SK-N-SH (cell line): Measurements from ENCODE around the gene PNMA1. TPM values are rescaled to one million over a fixed set of nuclear protein-coding genes. Genes with fewer than 3 reads are reported as not detected.

Experiments used
- CTCF ChIA-PET: fragments of 300-600, 350-600 bp; formaldehyde crosslinking; extraction: SDS; loops from one replicate; lab custom pipeline; 2021; lab: Yijun Ruan, JAX
- POLR2A ChIA-PET: fragments of 350-600 bp; sonication (Branson Sonifier 250); formaldehyde crosslinking; extraction: SDS; loops from one replicate; lab custom pipeline; 2020; ENCODE audit warnings: antibody characterized with exemption, inconsistent platforms; lab: Yijun Ruan, JAX
- DNase-seq: peaks from one replicate; pipeline ENCODE4 v3.0.0; 2012
- H2AFZ ChIP-seq: fragments of 200-600 bp; sonication (generic); 2 replicates; pipeline ENCODE4 v1.8.1; 2016; ENCODE audit warnings: antibody characterized with exemption, mild to moderate bottlenecking, low read depth
- H3F3A ChIP-seq: fragments of 200-600 bp; sonication (generic); replicated peaks from 2 replicates; pipeline ENCODE3; 2016; ENCODE audit warnings: antibody characterized with exemption, mild to moderate bottlenecking; ENCODE audit not compliant: insufficient read depth
- H3K27ac ChIP-seq, 2 experiments: fragments of 200-500 bp in 1 of 2; fragments of 200-600 bp in 1 of 2; sonication (Bioruptor generic) in 1 of 2; sonication (generic), shearing (Covaris generic) in 1 of 2; 2 replicates each; pipeline versions ENCODE4 v1.5.1 to v1.6.1; 2014 to 2016; ENCODE audit warnings: low read depth in 2 of 2, inconsistent platforms in 1 of 2, low read length in 1 of 2, mild to moderate bottlenecking in 1 of 2, mixed read lengths in 1 of 2
- H3K27me3 ChIP-seq: fragments of 200-600 bp; sonication (generic), shearing (Covaris generic); 2 replicates; pipeline ENCODE4 v1.6.1; 2016; ENCODE audit warnings: mixed run types; ENCODE audit not compliant: insufficient read depth
- H3K36me3 ChIP-seq, 2 experiments: fragments of 200-500 bp in 1 of 2; fragments of 200-600 bp in 1 of 2; sonication (Bioruptor generic) in 1 of 2; sonication (generic) in 1 of 2; replicated peaks in 1 of 2; 2 replicates each; pipeline versions ENCODE3 to v1.5.1; 2014 to 2016; ENCODE audit warnings: low read length in 1 of 2, mild to moderate bottlenecking in 1 of 2; ENCODE audit not compliant: insufficient read depth in 2 of 2, control insufficient read depth in 1 of 2
- H3K4me1 ChIP-seq, 2 experiments: fragments of 200-500 bp in 1 of 2; fragments of 200-600 bp in 1 of 2; sonication (Bioruptor generic) in 1 of 2; sonication (generic), shearing (Covaris generic) in 1 of 2; 2 replicates each; pipeline versions ENCODE4 v1.5.1 to v1.6.1; 2014 to 2016; ENCODE audit warnings: low read depth in 1 of 2, low read length in 1 of 2, mixed run types in 1 of 2; ENCODE audit not compliant: insufficient read depth in 2 of 2, control insufficient read depth in 1 of 2
- H3K4me2 ChIP-seq: fragments of 200-600 bp; sonication (generic), shearing (Covaris generic); 2 replicates; pipeline ENCODE4 v1.6.1; 2017; ENCODE audit warnings: mixed run types
- H3K4me3 ChIP-seq, 2 experiments: fragments of 200-500 bp in 1 of 2; fragments of 200-600 bp in 1 of 2; sonication (Bioruptor generic) in 1 of 2; sonication (generic), shearing (Covaris generic) in 1 of 2; 2 replicates each; pipeline versions ENCODE4 v1.5.1 to v1.8.1; 2014 to 2016; ENCODE audit warnings: low read depth in 2 of 2, inconsistent platforms in 1 of 2, low read length in 1 of 2, mild to moderate bottlenecking in 1 of 2, mixed read lengths in 1 of 2, moderate library complexity in 1 of 2
- H3K79me2 ChIP-seq: fragments of 200-600 bp; sonication (generic); 2 replicates; pipeline ENCODE4 v1.8.1; 2017; ENCODE audit warnings: mild to moderate bottlenecking; ENCODE audit not compliant: insufficient read depth
- H3K9ac ChIP-seq: fragments of 200-600 bp; sonication (generic); 2 replicates; pipeline ENCODE4 v1.6.1; 2017; ENCODE audit warnings: mixed run types
- H3K9me2 ChIP-seq: fragments of 200-600 bp; sonication (generic); 2 replicates; pipeline ENCODE4 v1.6.1; 2017; ENCODE audit warnings: mixed run types
- H3K9me3 ChIP-seq: fragments of 200-600 bp; sonication (generic); 2 replicates; pipeline ENCODE4 v1.6.1; 2017; ENCODE audit warnings: mixed run types, mild to moderate bottlenecking, moderate library complexity
- H4K20me1 ChIP-seq: fragments of 200-600 bp; sonication (generic); 2 replicates; pipeline ENCODE4 v1.6.1; 2017; ENCODE audit warnings: mild to moderate bottlenecking, mixed run types; ENCODE audit not compliant: insufficient read depth
- CHD2 ChIP-seq: fragments of 150-350 bp; IDR thresholded peaks from 2 replicates; pipeline ENCODE4 v1.6.1; 2018; ENCODE audit warnings: low read length; ENCODE audit not compliant: partially characterized antibody
- EZH2phosphoT487 ChIP-seq: fragments of 200-600 bp; sonication (generic); IDR thresholded peaks from 2 replicates; pipeline ENCODE4 v1.6.1; 2017; ENCODE audit warnings: low read depth, mixed run types, mild to moderate bottlenecking, antibody characterized with exemption, moderate library complexity, borderline replicate concordance
- FOSL2 ChIP-seq: IDR thresholded peaks from 2 replicates; pipeline ENCODE4 v1.4.0; 2012; ENCODE audit warnings: low read depth, mild to moderate bottlenecking, moderate library complexity, borderline replicate concordance
- FOXJ3 ChIP-seq: sonication (generic); formaldehyde crosslinking; IDR thresholded peaks from 2 replicates; pipeline ENCODE4 v1.5.1; 2020; ENCODE audit warnings: mild to moderate bottlenecking, missing genetic modification reagents
- GATA2 ChIP-seq: sonication (generic); formaldehyde crosslinking; IDR thresholded peaks from 2 replicates; pipeline ENCODE4 v1.5.0; 2020; ENCODE audit warnings: mild to moderate bottlenecking, missing genetic modification reagents
- JUND ChIP-seq: IDR thresholded peaks from 2 replicates; pipeline ENCODE4 v1.4.0; 2012
- MAX ChIP-seq: IDR thresholded peaks from 2 replicates; pipeline ENCODE4 v1.4.0; 2012; ENCODE audit warnings: low read depth
- MXI1 ChIP-seq: IDR thresholded peaks from 2 replicates; pipeline ENCODE4 v1.6.1; 2012; ENCODE audit warnings: mild to moderate bottlenecking, low read depth, low read length, improper control_type of control experiment
- NFIC ChIP-seq: IDR thresholded peaks from 2 replicates; pipeline ENCODE4 v1.4.0; 2012; ENCODE audit warnings: borderline replicate concordance
- NRF1 ChIP-seq: IDR thresholded peaks from 2 replicates; pipeline ENCODE4 v1.6.1; 2012; ENCODE audit warnings: low read depth, mild to moderate bottlenecking, low read length
- RCOR1 ChIP-seq: fragments of 150-350 bp; IDR thresholded peaks from 2 replicates; pipeline ENCODE4 v1.6.1; 2017; ENCODE audit warnings: antibody characterized with exemption, low read length
- RFX5 ChIP-seq: IDR thresholded peaks from 2 replicates; pipeline ENCODE4 v1.6.1; 2012; ENCODE audit warnings: mild to moderate bottlenecking, improper control_type of control experiment, low read length
- WGBS: methylation state at CpG from one replicate; pipeline ENCODE4 v1.1.6; 2017; ENCODE audit warnings: low lambda C conversion rate; 5-methylcytosine and 5-hydroxymethylcytosine counted together
- polyA plus RNA-seq, 3 experiments: library from polyadenylated mRNA; depleted of rRNA; stranded (reverse); fragments of >200 nt; gene quantifications; 2 replicates each; pipeline ENCODE4 v1.2.3, GENCODE V29; 2012

Gene PNMA1
- polyA plus RNA-seq, 1 of the 3 experiments (the other 2 are of a cell fraction): 31.5 TPM

GRCh38 chr14:73717266-73717665, 3.1 kb upstream of the PNMA1 start:
- Histone ChIP-seq H3K9me2 (no peaks in the 10 kb centered on the region), H3K9ac (no peak overlapping the region), H3K27ac (peak overlapping the region in 1 of 2 experiments; percentile 88; a peak in 2 of 4 replicates), H3F3A (peaks cover 19% of the 10 kb centered on the region), H3K36me3 (peaks cover 34 to 35% of the 10 kb centered on the region in 2 experiments), H3K79me2 (peaks cover 15% of the 10 kb centered on the region), H3K4me3 (no peak overlapping the region; a peak in 1 of 4 replicates), H3K9me3 (no peaks in the 10 kb centered on the region), H3K4me2 (no peak overlapping the region), H2AFZ (no peak overlapping the region), H3K27me3 (no peaks in the 10 kb centered on the region), H4K20me1 (peaks cover 8% of the 10 kb centered on the region), H3K4me1 (peaks cover 0 to 40% of the 10 kb centered on the region in 2 experiments; a peak in 3 of 4 replicates)
- DNase-seq: peak; percentile 69
- no peak for TF ChIP-seq JUND
- no peak for TF ChIP-seq RFX5
- peak; percentile 45; the same call in 1 of the 2 replicates for TF ChIP-seq NFIC
- TF ChIP-seq GATA2 (CRISPR knock-in tag): 0 out of 2 replicates have a peak, but pooled peaks have one; percentile 23
- TF ChIP-seq CHD2: no peak
- no peak for TF ChIP-seq EZH2phosphoT487
- peak; percentile 43; the same call in 1 of the 2 replicates for TF ChIP-seq RCOR1
- POLR2A ChIA-PET: interaction anchor here (0.7 kb wide), 1 partner anchor 139 kb away, joined by 3 read pairs; no protein-coding TSS in a partner anchor
- CTCF ChIA-PET: interaction anchor here (0.9 to 3.9 kb wide), 5 partner anchors 11 to 218 kb away, joined by 3 to 22 read pairs (median 4); no protein-coding TSS in a partner anchor
- WGBS: 90% methylated on average over 3 of the region's 3 CpGs

GRCh38 chr14:73715707-73716106, 1.5 kb upstream of the PNMA1 start:
- Histone ChIP-seq H3K36me3 (peaks cover 25 to 28% of the 10 kb centered on the region in 2 experiments), H3K9ac (no peak overlapping the region), H3K27me3 (no peaks in the 10 kb centered on the region), H3K9me2 (no peaks in the 10 kb centered on the region), H4K20me1 (peaks cover 24% of the 10 kb centered on the region), H3K4me3 (no peak overlapping the region), H3F3A (peaks cover 19% of the 10 kb centered on the region), H3K27ac (peak overlapping the region in 1 of 2 experiments; percentile 86; a peak in 2 of 4 replicates), H3K79me2 (peaks cover 31% of the 10 kb centered on the region), H2AFZ (no peak overlapping the region), H3K9me3 (no peaks in the 10 kb centered on the region), H3K4me1 (peaks cover 0 to 43% of the 10 kb centered on the region in 2 experiments; a peak in 3 of 4 replicates), H3K4me2 (no peak overlapping the region)
- ChIA-PET POLR2A (no interaction called here), CTCF (interaction anchor here (1.2 to 3.9 kb wide), 2 partner anchors 13 to 31 kb away, joined by 4 to 22 read pairs; no protein-coding TSS in a partner anchor)
- TF ChIP-seq FOXJ3 (CRISPR knock-in tag): no peak
- TF ChIP-seq FOSL2: no peak
- peak; percentile 9 for DNase-seq
- 95% methylated on average over 4 of the region's 4 CpGs for WGBS

GRCh38 chr14:73714656-73715081, 485 bp upstream of the PNMA1 start:
- peak overlapping the region; percentile 39; the same call in 1 of the 2 replicates for H2AFZ ChIP-seq
- CTCF ChIA-PET: interaction anchor here (3.9 kb wide), 1 partner anchor 14 kb away, joined by 22 read pairs; no protein-coding TSS in a partner anchor

More at GRCh38 chr14:73714656-73715081, 485 bp upstream of the PNMA1 start:
- Histone ChIP-seq H3K4me3 (peak overlapping the region; percentile 79 to 83), H3F3A (peaks cover 19% of the 10 kb centered on the region), H3K4me2 (peak overlapping the region; percentile 93), H4K20me1 (peaks cover 24% of the 10 kb centered on the region), H3K9me3 (no peaks in the 10 kb centered on the region), H3K36me3 (peaks cover 23% of the 10 kb centered on the region in 2 experiments), H3K79me2 (peaks cover 41% of the 10 kb centered on the region), H3K27ac (peak overlapping the region; percentile 86 to 90), H3K9ac (peak overlapping the region; percentile 14; the same call in 1 of the 2 replicates), H3K9me2 (no peaks in the 10 kb centered on the region), H3K27me3 (no peaks in the 10 kb centered on the region), H3K4me1 (peaks cover 0 to 38% of the 10 kb centered on the region in 2 experiments; a peak in 3 of 4 replicates)
- TF ChIP-seq MAX: peak; percentile 49; the same call in 1 of the 2 replicates
- TF ChIP-seq NRF1: no peak
- peak; percentile 89 for TF ChIP-seq MXI1
- peak; percentile 75 for DNase-seq
- POLR2A ChIA-PET: interaction anchor here (1.0 kb wide), 1 partner anchor 9 kb away, joined by 3 read pairs; no protein-coding TSS in a partner anchor
- WGBS: 42% methylated on average over 7 of the region's 7 CpGs
